ENCODE data around the gene GGT6.

GGT6 gene

DNA sequence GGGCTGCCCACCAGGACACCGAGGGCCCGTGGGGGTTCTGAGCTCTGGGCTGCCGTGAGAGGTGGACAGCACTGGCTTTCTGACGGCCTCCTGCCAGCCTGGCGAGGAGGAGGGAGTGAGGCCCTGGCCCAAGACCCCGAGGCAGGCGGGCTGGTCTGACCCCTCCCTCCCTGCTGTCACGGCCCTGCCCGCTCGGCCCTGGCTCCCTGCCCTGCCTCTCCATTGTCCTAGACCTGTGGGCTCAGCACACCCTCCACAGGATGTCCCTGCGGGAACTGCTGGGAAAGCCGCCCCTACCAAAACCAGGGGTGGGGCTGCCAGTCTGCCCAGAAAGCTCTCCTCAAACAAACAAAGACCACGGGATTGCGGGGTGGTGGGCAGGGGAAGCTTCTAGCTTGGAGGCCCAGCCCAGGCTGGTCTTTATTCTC, 41.0 kb downstream of the GGT6 start:
- no peak for DNase-seq

DNA sequence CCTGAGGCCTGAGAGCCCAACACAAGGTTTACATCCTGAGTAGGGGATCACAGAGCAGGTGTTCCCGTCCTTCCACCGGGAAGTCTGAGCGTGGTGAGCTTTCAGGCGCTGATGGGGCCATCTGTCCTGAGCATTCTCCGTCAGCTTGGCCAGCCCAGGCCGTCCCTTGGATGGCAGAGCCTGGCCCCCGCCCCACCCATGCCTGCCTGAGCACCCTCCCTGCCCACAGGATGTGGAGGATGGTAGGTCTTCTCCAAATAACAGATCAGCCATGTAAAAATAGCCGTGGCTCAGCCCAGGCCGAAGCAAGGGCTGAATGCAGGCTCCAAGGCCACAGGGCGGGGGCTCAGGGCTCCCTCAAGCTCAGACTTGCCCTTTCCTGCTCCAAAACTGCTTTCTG, 41.5 kb downstream of the GGT6 start:
- DNase-seq: no peak

DNA sequence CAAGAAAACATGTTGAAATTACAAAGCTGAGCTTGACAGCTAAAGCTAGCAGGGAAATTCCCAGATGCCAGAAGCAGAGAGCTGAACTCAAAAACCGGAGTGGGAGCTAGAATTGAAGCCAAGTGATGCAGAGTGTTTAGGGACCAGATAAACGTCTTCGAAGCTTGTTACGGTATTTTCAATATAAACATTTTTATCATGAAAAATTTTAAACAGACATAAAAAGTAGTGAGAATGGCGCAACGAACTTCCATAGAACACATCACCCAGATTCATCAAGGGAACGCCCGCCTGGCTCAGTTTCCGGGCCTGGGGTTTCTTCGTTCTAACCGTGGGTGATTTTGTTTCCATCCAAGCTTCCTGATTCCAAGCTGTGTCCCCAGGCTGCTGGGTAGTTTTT, 43.6 kb downstream of the GGT6 start:
- no peak for DNase-seq

DNA sequence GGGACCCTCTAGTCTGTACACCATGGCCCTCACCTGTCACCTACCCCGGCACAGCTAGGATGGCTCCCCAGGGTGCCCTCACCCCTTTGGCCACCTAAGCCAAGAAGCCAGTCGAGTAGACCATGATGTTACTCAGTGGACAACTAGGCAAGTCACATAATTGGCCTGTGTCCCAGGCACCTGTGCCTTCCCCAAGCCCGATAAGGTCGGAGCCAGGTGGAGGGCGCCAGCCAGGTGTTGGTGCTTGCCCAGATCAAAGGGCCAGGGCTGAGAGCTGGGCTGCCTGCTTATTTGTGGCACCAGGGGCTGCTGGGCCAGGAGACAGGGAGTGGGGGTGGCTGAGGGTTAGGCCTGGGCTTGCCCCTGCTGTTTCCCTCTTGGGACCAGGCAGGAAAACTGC, 44.9 kb downstream of the GGT6 start:
- DNase-seq: no peak

DNA sequence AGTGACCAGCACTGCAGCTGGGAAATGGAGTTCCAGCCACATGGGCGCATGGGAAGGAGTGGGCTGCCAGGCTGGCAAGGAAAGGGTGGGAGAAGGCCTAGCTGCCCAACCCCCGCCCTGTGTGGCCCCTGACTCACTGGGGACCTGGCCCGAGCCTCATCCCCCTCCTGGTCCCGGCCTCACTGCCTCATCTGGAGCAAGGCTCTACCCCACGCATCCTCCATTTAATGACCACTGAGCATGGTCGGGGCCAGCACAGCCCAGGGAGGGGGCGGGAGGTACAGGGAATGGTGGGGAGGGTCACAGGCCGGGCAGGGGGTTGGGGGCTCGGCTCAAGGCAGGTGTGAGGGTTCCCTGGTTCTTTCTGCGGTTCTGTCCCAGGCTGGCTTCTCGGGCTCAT, 45.6 kb downstream of the GGT6 start:
- no peak for DNase-seq

DNA sequence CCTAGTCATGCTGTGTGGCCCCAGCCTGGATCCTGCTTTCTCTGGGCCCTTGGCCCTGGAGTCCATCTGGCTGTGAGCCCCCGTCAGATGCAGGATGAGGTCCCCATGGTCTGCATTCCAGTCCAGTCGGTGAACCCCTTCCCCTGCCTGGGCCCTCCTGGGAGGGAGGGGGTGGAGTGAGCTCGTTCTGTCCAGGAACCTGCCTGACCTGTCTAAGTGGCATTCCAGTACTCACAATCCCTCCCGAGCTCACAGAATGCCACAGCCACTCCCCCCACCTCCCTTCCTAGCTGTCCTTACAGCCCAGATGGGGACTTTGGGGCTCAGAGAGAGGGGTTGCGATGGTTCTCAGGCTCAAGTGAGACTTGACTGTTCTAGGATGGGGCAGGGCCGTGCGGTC, 46.2 kb downstream of the GGT6 start:
- no peak for DNase-seq

DNA sequence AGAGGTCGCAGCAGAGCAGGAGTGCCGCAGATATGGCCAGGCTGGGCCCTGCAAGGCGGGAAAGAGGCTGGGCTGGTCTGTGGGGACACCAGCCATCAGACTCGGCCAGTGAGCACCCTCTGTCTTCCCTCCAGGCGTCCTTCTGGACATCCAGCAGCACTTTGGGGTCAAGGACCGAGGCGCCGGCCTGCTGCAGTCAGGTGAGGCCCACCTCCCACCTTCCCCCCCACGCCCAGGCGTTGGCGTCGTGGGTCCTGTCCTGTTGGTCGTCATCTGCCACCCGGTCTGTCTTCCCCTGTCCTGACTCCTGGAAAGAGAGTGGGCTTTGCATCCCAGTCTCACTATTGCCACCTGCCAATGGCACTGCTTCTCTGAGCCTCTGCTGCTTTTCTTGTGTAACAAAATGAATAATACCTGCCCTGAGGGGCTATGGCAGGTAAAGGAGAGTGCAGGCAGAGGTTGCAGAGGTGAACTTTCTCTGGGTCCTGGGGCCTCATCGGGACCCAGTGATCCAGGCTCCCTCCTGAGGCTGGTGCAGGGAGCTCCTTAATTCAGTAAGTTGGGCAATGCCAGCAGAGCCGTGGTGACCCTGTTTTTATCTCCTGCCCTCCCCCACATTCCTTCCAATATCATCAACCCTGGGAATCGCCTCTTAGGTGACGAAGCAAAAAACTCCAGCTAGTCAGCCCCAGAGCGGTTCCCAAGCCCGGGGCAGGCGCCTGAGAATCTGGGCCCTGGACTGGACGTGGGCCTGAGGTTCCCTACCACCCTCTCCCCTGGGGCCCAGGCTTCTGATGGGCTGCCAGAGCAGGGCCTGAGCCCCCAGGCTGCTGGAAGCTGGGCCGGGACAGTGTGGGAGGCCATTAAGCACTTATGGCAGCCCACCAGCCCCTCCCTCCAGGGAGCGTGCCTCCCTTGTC, 47.0 kb downstream of the GGT6 start:
- no peak for DNase-seq

DNA sequence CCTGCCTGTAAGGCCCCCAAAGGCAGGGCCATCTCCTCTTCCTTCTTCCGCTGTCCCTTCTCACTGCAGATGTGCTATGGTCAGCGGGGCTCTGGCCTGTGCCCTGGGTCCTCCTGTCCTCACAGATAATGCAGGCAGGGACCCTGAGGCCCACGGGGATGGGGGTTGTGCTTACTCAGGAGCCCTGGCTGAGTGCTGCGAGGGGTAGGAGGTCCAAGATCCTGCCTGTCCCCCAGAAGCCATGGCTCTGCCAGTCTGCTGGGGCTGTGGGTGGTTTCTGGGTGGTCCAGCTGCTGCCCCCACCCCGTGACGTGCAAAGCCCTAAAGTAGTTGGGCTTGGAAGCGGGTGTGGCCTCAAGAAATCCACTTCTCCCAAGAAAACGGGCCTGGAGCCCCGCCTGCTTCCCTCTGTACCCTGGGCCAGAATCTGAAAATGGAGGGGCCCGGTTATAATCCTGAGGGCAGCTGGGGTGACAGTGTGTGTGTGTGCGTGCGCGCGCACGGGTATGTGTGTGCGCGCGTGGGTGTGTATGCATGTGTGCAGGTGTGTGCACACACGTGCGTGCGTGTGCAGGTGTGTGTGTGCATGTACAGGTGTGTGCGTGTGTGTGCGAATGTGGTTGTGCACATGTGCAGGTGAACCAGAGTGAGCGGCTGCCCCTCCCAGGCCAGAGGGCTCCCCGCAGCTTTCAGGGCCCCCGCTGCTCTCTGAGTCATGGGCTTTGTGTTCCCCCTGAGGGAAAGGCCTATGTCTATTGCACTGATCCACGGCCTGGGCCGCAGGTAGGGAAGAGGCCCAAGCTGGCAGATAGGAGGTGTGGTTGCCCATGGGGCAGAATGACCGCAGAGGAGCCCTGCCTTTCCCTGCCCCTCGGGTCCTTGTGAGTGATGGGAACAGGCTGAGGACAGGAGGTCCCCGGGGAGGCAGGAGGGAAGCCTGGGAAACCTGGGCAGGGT, 47.9 kb downstream of the GGT6 start:
- no peak for DNase-seq

DNA sequence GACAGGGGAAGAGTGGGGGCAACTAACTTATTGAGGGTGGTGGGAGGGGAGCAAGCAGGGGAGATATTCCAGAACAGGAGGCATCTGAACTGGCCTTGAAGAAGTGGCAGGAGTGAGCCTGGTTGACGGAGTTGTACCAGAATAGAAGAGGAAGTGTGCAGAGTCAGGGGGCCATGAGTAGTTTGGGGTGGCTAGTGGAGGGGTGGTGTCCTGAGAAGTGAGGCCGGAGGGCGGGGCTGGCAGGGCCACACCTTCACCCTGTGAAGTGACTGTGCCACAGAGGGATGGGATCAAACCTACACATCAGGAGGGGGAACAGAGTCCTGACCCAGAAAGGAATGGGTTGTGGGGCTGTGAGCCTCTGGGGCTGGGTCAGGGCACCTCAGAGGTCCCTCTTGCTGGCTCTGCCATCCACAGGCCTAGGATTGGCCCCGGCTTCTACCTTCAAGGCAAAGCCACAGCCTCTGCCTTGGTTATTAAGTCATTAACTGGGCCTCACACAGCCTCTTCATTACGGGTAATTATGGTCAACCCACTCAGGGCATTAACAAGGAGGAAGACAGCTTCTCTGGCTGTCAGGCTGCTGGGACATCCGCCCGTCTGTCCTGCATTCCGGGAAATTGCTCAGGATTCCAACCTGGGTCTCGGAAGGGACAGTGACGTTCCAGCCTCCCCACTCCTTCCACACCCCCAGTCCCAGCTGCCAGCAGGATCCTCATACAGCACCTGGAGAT, 49.0 kb downstream of the GGT6 start:
- no peak for DNase-seq

DNA sequence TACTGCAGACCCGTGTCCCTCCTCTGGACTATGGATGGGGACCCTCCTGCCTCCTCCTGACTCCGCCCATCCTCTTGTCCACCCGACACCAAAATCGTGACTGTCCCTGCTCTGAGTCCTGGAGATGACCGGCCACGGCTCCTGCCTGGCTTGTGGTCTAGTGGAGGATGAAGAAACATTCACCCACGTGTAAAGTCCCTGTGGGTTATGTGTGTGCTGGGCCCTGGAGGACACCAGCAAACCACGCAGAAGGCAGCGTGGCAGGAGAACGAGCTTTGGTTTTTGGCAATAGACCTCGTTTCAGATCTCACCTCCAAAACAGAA, 49.8 kb downstream of the GGT6 start:
- DNase-seq: no peak

DNA sequence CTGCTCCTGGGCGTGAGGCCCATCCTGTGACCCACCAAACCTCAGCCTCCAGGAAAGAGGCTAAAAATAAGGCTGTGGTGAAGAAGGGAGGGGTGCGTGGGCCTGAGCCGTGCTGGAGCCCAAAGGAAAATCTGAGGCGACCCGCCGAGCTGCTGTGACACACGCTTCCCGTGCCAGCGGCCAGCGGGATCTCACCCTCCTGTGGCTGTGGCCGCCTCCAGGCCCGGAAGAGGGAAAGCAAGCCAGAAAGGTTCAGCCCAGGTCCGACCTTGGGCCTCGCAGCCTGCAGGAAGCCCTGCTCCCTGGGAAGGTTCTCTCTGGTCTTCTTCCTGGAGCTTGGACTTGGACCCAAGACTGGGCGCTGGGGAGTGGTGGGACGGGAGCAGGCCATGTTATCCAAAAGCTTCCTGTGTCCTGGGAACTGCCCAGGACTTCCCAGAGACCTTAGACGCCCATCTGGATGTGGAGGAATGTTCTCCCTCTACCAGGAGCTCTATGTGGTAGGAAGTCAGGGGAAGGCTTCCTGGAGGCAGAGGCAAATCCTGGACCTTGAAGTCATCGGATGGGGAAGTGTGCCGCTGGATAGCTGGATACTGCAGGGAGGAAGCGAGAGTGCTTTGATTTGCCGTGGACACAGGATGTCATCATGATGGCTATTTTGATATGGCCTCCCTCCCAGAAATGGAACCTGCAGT, 50.3 kb downstream of the GGT6 start:
- no peak for DNase-seq

DNA sequence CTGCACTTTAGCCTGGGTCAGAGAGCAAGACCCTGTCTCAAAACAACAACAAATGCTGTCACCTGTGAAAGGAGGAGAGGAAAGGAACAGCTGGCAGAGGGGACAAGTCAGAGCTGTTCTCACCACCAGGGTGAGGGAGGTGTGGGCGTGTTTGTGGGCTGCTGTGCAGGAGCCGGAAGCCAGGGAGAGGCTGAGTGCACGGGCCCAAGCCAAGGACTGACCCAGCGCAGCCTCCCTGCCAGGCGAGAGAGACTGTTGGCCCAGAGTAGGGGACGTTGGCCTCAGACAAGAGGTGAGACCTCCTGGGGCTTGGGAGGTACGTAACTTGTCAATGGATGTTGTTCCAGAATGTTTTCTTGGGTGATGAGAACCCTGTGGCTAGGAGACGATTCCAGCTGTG, 51.0 kb downstream of the GGT6 start:
- no peak for DNase-seq

DNA sequence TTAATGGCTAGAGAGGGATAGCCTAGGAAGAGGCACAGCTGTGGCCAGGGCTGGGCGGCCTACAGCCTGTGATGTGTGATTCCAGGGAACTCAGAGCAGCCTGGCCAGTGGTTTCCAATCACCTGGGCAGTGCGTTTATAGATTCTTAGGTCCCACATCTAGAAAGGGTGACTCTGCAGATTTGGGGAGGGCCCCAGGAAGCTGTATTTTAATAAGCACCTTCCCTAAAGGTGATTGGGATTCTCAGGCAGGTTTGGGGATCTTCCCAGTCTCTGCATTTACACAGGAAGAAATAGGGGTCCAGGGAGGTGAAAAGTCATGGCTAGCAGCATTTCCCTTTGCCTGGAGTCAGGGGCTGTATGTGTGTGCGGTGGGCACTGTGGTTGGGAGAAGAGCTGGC, 52.2 kb downstream of the GGT6 start:
- DNase-seq: no peak

DNA sequence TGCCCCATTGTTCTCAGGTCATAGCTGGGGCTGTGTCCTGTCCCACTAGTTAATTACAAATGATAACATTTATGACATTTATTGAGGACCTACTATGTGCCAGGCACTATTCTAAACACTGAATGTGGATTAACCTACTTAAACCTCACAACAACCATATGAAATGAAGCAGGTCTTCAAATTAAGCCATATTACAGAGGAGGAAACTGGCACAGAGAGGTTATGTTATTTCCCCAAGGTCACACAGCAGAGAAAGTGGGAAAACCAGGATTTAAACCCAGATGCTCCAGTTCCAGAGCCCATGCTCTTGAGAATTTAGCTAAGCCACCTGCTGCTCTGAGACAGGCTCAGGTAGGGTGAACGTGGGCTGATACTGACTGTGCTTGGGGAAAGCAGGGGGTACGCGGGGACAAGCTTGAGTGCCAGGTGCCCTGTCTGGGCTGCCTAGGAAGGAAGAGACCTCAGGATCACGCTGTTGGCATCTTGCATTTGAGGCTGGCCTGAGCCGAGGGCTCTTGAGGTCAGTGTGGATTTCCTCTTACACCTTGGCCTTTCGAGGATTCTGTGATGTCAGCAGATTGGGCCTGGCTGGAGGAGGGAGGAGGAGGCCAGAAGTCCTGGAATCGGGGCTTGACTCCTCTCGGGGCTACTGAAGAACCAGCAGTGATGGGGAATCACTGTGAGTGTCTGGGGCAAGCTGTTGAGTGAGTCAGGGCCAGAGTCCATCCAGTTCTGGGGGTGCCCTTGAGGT, 52.8 kb downstream of the GGT6 start:
- DNase-seq: no peak

Measured in NCI-H69 (cell line).